IPS DF 6.9 (cell line): ENCODE measurements around the gene TRIM52.

Experiments
- DNase-seq: peaks from one replicate; pipeline ENCODE4 v3.0.0-alpha.2; 2013; ENCODE audit warnings: low read depth, low spot score
- H3K27ac ChIP-seq: one replicate; pipeline ENCODE4 v1.5.1; 2013; ENCODE audit warnings: low read length, control low read depth
- H3K27me3 ChIP-seq: 2 replicates; pipeline ENCODE4 v1.6.1; 2013; ENCODE audit warnings: mild to moderate bottlenecking, low read length; ENCODE audit not compliant: control insufficient read depth, insufficient read depth
- H3K36me3 ChIP-seq: 2 replicates; pipeline ENCODE4 v1.6.1; 2013; ENCODE audit warnings: low read length; ENCODE audit not compliant: control insufficient read depth, insufficient read depth
- H3K4me1 ChIP-seq: 2 replicates; pipeline ENCODE4 v1.6.1; 2013; ENCODE audit warnings: low read length; ENCODE audit not compliant: control insufficient read depth, insufficient read depth
- H3K4me3 ChIP-seq: 2 replicates; pipeline ENCODE4 v1.5.1; 2013; ENCODE audit warnings: mild to moderate bottlenecking, low read length
- H3K9me3 ChIP-seq: 2 replicates; pipeline ENCODE4 v1.6.1; 2013; ENCODE audit warnings: low read length, inconsistent platforms; ENCODE audit not compliant: control insufficient read depth, insufficient read depth
- WGBS: extraction: QIAGEN DNeasy Blood & Tissue Kit; methylation state at CpG from one replicate; pipeline ENCODE4 v1.1.7; 2013; ENCODE audit warnings: mixed read lengths, missing lambda C conversion rate; ENCODE audit not compliant: insufficient read length, insufficient coverage; 5-methylcytosine and 5-hydroxymethylcytosine counted together

The TRIM52 gene

DNA sequence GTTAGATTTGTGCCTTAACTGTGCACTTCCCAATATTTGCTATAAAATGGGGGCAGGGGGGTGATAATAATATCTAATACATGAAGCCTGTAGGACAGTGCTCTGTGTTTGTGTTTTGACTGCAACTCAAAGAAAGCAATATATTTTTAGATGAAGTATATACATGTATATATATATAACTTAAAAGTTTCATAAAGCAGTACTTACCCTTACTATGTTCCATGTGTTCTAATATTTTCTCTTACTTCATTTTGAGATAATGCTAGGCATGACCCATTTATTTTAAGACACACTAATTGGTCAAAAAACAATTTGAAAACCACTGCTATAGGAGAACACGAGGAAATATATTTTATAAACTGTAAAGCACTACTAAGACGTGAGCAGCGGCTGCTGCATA, 2.4 kb downstream of the TRIM52 start:
- Histone ChIP-seq H3K27ac (no peak overlapping the region), H3K36me3 (peaks cover 4% of the 10 kb centered on the region; the same call in 1 of the 2 replicates), H3K27me3 (no peaks in the 10 kb centered on the region), H3K4me3 (no peak overlapping the region), H3K9me3 (no peaks in the 10 kb centered on the region), H3K4me1 (peaks cover 2% of the 10 kb centered on the region; the same call in 1 of the 2 replicates)
- DNase-seq, result no peak
- WGBS, result no CpG with 5 or more reads among the region's 3 CpGs

DNA sequence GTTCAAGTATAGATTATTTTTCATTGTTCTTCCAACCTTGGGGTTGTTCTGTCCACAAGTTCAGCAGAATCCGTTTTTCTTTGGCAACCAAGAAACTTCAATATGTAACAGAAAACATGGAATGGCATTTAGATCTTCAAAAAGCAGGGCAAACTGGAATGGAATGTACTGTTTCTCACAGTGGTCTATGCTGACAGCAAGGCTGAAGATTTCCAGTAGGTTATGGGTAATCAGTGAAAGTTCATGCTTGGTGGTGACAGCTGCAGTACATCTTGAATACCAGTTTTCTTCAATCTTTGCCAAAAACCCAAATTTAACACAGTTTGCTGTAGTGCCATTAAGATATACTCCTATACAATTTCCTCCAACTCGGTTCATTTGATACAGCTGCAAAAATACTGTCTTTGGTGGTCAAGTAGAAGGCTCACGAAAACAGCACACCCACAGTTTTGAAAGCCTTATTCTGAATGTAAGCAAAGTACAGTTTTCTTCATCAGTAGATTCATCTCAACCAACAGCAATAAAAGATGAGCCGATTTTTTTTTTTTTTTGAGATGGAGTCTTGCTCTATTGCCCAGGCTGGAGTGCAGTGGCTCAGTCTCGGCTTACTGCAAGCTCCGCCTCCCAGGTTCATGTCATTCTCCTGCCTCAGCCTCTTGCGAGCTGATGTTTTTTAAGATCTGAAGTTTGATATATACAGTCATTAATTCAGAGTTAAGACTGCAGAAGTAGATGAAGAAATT, 4.9 kb downstream of the TRIM52 start:
- peaks cover 2% of the 10 kb centered on the region; the same call in 1 of the 2 replicates for H3K36me3 ChIP-seq
- no peaks in the 10 kb centered on the region for H3K27me3 ChIP-seq
- H3K4me3 ChIP-seq, result no peak overlapping the region
- H3K9me3 ChIP-seq, result no peaks in the 10 kb centered on the region
- no peak overlapping the region for H3K27ac ChIP-seq
- no peak for DNase-seq
- WGBS, result no CpG with 5 or more reads among the region's 7 CpGs
- peaks cover 2% of the 10 kb centered on the region; the same call in 1 of the 2 replicates for H3K4me1 ChIP-seq

DNA sequence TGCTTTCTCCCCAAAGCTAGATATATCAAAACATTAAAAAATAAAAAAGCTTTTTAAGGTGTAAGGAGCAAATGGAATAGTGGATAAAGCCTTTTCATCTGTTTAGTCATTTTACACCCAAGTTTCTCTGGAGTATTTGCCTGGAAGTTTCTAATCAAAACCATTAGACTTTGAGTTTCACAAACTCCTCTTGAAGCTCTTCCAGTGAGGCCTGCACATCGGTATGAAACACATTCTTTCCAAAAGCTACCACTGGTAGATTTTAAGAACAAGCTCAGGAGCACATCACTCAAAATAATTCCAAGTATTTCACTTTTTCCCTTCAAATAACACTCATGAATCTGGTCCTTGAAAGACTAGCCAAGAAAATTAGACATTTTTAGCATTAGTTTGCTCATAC, 5.7 kb downstream of the TRIM52 start:
- Histone ChIP-seq H3K9me3 (no peaks in the 10 kb centered on the region), H3K4me1 (peaks cover 2% of the 10 kb centered on the region; the same call in 1 of the 2 replicates), H3K27me3 (no peaks in the 10 kb centered on the region), H3K4me3 (no peak overlapping the region), H3K27ac (no peak overlapping the region), H3K36me3 (peaks cover 2% of the 10 kb centered on the region; the same call in 1 of the 2 replicates)
- no CpG with 5 or more reads among the region's 1 CpG for WGBS
- no peak for DNase-seq

DNA sequence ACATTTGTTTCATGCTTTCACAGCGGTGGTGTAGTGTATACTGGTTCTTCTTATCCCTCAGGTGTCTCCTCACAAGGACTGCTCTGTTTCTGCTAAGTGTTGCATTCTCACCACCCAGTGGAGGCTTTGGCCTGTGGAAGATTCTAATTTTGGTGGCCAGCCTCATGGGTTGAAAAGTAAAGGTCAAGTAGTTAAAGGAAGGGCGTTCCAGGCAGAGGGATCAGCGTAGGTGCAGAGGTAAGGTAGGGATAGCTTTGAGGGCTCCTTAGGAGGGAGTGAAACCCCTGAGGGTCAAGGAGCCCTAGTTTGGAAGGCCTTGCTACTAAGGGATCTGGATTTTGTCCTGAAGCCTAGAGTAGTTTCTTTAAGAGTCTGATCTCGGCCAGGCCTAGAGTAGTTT, 12.7 kb downstream of the TRIM52 start:
- Histone ChIP-seq H3K4me1 (no peaks in the 10 kb centered on the region), H3K27me3 (no peaks in the 10 kb centered on the region), H3K36me3 (no peaks in the 10 kb centered on the region; the same call in 1 of the 2 replicates), H3K4me3 (peak overlapping the region; percentile 40; the same call in 1 of the 2 replicates), H3K27ac (no peak overlapping the region), H3K9me3 (no peaks in the 10 kb centered on the region)
- DNase-seq, result no peak
- WGBS, result no CpG with 5 or more reads among the region's 4 CpGs

DNA sequence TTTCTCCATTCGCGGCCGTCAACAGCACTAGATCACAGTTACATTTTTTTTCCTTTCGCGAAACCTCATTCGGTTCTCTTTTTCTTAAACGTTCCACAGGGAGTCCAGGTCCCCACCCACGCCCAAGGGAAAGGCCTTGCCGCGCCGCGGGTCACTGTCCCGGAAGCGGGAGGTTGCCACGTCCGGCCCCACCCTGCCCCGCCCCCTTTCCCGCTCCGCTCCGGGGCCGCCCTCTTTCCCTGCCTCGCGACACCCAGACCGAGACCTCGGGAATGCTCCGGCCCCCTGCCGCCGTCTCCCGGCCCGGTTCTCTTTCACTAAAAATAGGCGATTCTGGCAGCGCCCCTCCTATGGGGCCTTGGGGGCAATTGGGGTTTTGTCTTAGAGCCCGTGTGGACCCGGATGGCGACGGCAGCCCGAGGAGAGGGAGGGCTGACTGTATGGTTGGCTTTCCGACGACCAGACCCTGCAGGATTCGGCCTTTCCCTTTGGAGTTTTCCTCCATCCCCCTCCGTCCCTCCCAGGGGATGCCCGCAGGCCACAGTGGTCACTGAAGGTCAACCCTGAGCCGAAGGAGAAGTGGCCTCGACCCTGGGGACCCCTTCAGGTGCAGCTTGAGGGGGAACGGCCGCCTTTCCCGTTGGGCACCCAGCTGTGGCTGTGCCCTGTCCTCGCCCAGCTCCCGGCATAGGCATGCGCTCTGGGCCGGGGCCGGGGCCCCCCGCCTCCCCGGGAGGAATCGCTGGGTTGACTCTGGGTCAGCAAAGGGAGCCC, 14.5 kb downstream of the TRIM52 start:
- Histone ChIP-seq H3K9me3 (no peaks in the 10 kb centered on the region), H3K4me3 (peak overlapping the region; percentile 93), H3K27me3 (no peaks in the 10 kb centered on the region), H3K4me1 (no peaks in the 10 kb centered on the region), H3K27ac (no peak overlapping the region), H3K36me3 (peaks cover 15% of the 10 kb centered on the region)
- no CpG with 5 or more reads among the region's 55 CpGs for WGBS
- no peak for DNase-seq

DNA sequence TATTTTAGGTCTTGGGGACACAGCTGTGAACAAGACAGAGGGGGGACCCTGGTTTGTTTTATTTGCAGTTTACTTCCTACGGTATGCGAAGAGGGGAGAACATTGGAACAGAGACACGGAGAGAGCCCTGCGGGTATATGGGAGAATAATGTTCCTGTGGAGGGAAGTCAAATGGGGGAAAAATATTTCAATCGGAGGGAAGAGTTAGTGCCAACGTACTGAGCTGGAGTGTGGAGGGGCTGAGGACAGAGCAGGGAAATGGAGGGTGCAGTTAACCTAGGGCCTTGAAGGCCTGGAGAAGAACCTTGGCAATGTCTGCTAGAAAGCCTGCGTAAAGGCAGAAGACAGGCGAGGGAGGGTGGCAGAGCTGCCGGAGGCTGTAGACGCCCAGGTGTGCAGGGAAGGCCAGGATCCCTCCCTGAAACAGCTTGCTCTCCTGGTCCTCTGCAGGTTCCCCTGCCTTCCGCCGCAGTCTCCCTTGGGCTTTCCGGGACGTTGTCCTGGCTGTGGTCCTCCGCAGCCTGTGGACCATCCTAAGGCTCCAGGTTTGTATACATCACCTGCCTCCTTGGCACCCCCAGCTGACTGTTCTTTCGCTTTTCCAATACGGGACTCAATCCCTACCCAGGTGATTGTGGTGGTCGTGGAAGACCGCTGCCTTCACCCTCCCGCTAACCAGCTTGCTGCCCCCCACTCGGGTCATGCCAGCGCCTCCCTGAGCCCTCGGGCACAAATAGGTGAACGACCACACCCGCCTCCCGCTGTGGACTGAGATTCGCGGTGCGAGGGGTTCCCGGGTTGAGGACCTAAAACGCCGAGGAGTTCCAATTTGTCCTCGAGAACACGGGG, 15.3 kb downstream of the TRIM52 start:
- H3K4me1 ChIP-seq, result no peaks in the 10 kb centered on the region
- no peak for DNase-seq
- no CpG with 5 or more reads among the region's 34 CpGs for WGBS

DNA sequence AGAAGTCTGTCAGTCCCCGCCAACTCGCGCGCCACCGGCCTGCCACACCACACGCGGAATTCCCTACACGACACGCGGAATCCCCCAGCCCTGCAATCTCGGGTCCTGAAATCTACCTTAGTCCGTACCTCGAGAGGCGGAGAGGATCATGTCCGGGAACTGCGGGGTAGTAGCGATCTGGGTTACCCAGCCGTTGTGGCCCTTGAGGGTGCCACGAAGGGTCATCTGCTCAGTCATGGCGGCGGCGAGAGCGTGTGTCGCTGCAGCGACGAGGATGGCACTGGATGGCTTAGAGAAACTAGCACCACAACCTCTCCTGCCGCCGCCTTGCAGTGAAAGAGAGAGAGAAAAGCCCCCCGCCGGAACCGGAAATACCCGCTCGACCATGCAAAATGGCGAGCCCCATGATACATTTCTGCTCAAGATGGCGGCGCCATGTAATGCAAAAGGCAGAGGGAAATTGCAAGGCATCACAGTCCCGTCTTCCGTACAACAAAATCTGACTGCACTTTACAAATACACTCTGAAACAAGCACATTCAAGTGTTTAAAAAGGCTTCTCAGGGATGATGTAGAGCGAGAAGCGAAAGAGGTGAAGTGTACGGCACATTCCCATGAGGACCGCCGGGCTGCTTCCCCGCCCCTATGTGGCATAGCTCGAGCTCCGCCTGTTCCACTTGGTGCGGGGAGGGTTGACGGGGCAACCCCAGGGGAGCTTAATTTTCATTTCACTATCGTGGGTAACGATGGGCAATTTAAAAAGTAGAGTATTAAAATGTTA, 17.2 kb downstream of the TRIM52 start, which contains the start of gene RACK1:
RACK1 (minus strand) TSS at position 343 of the 780 bp plus-strand sequence; CDS start at position 237, 106 bp downstream.
- H3K4me1 ChIP-seq, result no peaks in the 10 kb centered on the region
- no peak for DNase-seq
- H3K27ac ChIP-seq, result no peak within 1 kb of the TSS
- H3K4me3 ChIP-seq, result peak within 1 kb of the TSS; percentile 93
- H3K36me3 ChIP-seq, result peaks cover 34% of the 10 kb centered on the region
- H3K9me3 ChIP-seq, result no peaks in the 10 kb centered on the region
- no CpG with 5 or more reads among the region's 50 CpGs for WGBS
- H3K27me3 ChIP-seq, result no peaks in the 10 kb centered on the region

More for the DNA sequence above, 15.3 kb downstream of the TRIM52 start:
- Histone ChIP-seq H3K27me3 (no peaks in the 10 kb centered on the region), H3K9me3 (no peaks in the 10 kb centered on the region), H3K36me3 (peaks cover 23% of the 10 kb centered on the region), H3K4me3 (peak overlapping the region; percentile 93), H3K27ac (no peak overlapping the region)

DNA sequence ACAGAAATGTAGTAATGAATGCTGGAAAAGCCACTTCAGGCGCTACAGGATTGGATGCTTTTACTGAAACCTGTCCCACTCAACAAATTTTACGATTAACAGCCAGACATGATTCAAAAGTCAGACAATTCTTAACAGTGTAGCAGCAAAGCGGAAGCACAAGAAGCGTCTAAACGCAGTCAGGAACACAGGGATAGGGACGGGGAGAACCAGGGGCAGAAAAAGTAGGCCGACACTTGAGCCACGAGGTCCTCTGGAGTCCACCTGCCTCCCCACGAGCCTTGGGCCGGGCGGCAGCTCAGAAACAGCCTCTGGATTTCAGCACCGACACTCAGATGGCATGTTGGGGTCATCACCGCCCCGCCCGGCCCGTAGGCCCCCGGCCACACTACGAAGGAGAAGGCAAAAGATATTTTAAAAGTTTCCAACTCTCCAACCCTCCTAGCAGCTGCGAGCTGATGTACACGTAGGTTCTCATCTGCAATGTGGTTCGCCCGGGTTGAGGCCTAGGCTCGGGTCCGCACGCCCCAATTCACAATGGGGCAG, 17.9 kb downstream of the TRIM52 start:
- no peaks in the 10 kb centered on the region for H3K27me3 ChIP-seq
- peak overlapping the region; percentile 93 for H3K4me3 ChIP-seq
- H3K4me1 ChIP-seq, result no peaks in the 10 kb centered on the region
- no peaks in the 10 kb centered on the region for H3K9me3 ChIP-seq
- no CpG with 5 or more reads among the region's 25 CpGs for WGBS
- peaks cover 41% of the 10 kb centered on the region for H3K36me3 ChIP-seq
- DNase-seq, result no peak
- H3K27ac ChIP-seq, result no peak overlapping the region

DNA sequence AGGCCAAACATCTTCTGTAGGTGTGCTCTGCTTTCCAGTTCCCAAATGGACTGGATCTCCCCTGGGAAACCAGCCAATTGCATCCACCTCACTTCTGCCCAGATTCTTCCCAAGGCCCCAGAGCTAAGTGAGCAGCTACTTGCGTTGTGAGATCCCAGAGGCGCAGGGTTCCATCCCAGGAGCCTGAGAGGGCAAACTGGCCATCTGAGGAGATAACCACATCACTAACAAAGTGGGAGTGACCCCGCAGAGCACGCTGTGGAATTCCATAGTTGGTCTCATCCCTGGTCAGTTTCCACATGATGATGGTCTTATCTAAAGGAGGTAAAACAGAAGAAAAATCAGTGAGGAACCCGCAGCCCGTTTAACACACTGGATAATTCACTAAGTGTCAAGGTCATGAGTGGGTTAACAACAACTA, 18.9 kb downstream of the TRIM52 start:
- Histone ChIP-seq H3K9me3 (no peaks in the 10 kb centered on the region), H3K36me3 (peaks cover 51% of the 10 kb centered on the region), H3K4me1 (no peaks in the 10 kb centered on the region), H3K27me3 (no peaks in the 10 kb centered on the region), H3K27ac (no peak overlapping the region), H3K4me3 (peak overlapping the region; percentile 93; the same call in 1 of the 2 replicates)
- DNase-seq, result no peak
- WGBS, result no CpG with 5 or more reads among the region's 6 CpGs
